Measurements from ENCODE around the gene RECK.

GRCh38 chr9:35990155-35990554 is 46.6 kb upstream of the RECK start:
- TF ChIP-seq CTCF (IDR thresholded peaks at IDR 0.05) = no peak
- TF ChIP-seq POLR2A (IDR thresholded peaks at IDR 0.05) = no peak
